ENCODE results near the gene RGL4.

Gene RGL4

DNA sequence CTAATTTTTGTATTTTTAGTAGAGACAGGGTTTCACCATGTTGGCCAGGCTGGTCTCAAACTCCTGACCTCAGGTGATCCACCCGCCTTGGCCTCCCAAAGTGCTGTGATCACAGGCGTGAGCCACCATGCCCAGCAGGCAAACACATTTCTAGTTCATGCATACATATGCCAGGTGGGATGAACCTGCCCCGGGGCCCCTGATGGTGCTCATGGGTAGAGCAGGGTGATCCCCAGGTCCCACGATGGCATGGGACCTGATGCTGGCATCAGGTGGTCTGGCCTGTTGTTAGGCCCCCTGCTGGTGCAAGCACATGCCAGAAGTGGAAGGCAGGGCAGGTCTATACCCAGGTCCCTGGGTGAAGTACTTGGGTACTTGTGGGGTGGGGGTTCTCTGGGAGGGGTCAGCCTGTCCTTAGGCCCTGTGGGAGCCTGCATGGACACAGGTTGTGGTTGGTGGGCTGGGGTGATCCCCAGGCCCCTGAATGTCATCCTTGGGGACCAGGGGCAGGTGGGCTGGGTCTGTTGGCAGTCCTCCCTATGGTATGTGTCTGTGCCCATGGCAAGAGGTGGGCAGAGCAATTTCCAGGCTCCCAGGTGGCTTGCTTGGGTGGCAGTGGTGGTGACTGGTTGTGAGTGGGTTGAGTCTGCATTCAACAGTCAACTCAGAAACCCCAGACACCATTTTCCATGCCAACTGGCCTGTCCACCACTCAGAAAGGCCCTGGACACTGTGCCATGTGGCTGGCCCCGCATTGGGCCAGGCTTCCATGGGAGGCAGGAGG, 9.6 kb upstream of the RGL4 start:
- no peak for DNase-seq

GRCh38 chr22:23682077-23682476, 8.7 kb upstream of the RGL4 start:
- no peak for DNase-seq

DNA sequence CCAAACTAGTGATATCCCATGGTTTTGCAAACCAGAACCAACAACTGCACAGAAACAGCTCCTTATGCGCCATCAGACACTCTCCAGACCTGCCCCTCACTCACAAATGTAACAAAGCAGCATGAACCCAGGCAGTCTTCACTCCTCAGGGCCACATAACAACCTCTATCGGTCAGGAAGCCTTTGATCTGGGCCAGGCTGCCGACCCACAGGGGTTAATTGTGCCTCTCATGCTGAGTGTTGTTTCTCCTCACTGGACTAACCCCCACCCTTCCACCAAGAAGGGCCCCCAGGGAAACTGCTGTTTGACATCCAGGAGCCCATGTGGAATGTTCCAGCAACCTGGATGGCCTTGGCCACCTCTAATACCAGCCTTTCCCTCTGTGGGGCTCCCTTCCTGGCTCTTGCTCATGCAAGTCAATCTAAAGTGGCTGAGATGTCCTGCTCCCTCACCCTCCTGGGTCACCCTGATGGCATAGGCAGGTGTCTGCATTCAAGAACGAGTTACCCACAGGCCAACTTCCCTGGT, 7.9 kb upstream of the RGL4 start:
- no peak for DNase-seq

DNA sequence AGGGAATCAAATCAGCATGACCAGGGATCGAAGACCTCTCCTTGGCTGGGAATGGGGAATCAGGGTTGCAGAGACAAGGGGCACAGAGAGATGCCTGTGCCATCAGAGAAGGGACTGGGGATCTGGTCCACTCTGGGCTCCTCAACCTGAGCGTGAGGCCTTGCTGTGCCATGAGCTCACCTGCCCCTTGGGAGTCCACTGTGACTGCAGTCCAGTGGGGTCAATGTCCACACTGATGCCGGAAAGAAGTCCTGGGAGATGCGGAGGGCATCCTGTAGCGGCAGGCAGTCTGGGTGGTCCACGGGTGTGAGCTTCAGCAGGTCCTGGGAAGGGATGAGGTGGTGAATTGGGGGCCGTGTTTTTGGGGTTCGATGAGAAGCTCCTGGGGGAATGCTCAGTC, 7.3 kb upstream of the RGL4 start:
- no peak for DNase-seq

DNA sequence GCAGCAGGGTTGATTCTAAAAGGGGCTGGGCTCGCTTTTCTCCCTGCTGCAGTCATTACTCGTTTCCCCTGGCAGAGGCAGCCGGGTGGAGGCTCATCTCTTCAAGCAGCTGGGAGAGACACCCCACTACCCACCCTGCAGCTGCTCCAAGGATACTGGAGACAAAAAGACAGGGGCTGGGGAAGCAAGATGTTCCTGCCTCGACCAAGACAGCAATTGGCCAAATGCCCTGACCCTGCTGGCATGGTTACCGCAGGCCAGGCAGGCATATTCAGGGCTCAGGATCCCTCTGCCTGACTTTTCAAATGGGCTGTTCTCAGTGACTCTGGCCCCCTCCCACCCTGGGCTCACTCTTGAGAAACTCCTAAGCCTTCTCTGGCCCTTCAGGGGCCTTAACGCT, 6.8 kb upstream of the RGL4 start:
- no peak for DNase-seq

GRCh38 chr22:23684561-23685031, 6.2 kb upstream of the RGL4 start:
- no peak for DNase-seq

DNA sequence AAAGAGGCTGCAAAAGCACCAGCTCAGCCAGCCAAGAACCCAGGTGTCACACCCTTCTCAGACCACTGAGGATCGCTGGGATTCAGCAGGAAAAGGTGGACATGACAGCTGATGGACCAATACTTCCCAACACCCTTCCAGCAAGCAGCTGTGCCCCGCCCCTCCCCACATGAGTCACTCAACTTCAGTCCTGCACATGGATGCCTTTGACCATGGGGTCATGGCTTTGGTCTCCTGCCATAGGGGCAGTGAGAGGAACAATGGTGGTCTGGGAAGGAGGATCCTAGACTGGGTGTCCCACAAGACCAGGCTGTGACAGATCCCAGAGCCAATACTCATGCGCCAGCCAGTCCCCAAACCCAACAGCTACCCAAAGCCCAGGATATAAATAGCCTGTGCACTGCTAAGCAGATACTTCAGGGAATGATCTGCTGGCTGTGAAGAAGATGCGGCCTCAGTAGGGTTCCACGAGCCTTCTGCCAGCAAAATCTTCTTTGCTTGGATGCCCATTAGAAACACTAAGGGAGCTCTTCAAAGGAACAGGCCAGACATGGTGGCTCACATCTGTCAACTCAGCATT, 5.5 kb upstream of the RGL4 start:
- DNase-seq = no peak

DNA sequence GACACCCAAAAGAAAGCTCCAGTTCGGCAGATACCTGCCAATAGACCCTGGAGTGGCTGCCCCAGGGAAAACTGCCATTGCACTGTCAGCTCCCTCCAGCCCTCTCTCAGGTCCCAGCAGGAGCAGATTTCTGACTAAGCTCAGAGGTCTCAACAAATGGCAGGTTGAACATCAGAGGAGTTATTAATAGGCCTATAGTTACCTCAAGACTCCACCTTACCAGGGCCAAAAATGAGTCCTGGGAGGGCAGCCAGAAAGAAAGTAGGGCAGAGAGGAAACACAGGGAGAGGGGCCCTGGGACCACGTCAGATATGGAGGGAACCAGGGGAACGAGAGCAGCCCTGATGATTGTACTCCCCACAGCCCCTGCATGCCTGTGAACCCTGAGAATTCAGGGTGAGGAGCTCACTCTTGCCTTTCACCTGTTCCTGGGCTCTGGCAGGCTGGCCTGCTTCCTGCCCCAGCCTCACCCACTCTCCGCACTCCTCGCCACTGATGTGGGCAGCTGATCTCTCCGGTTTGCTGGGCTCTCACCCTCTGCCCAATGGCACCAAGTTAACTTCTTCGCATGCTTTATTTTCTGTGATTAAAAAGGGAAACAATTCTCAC, 4.3 kb upstream of the RGL4 start:
- no peak for DNase-seq

DNA sequence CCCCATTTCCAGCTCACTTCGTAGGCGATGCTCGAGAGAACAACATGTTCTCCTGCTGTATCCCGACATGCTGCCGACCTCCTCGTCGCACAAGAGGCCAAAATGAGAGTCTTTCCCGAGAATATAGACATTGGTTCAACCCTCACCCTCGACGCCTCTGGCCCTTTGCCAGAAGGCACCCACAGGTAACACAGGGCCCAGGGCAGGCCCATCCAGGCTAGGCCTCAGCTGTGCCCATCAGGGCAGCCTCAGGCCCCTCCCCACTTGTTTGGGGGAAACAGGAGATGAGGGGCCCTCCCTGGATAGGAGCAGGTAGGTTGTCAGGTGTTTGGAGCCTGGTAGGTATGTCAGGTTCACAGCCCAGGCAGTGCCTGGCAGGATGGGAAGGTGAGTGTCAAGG, 2.7 kb upstream of the RGL4 start:
- DNase-seq = no peak

DNA sequence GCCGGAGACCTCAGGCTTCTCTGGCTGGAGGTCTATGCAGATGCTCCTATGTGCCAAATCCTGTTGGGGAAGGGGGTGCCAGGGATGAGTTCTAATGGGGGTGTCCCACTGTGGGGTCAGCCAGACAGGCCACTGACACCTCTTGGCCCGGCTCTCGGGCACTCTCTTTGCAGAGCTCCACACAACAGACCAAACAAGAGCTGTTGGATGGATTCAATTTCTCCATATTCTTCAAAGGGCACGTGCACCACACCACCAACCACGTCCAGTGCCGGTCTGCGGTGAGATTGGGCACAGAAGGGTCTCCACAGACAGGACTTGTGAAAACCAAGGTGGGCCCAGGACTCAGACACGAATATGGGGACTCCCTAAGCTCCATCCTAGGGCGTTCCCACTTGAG, 2.2 kb upstream of the RGL4 start:
- DNase-seq = no peak

- no peak for DNase-seq
These were observed 1.4 kb upstream of the RGL4 start for GRCh38 chr22:23689414-23689813.

- DNase-seq = no peak
These were observed 1.1 kb downstream of the RGL4 start for GRCh38 chr22:23691748-23692423.

- no peak for DNase-seq
These were observed 1.9 kb downstream of the RGL4 start for GRCh38 chr22:23692598-23693291.

DNA sequence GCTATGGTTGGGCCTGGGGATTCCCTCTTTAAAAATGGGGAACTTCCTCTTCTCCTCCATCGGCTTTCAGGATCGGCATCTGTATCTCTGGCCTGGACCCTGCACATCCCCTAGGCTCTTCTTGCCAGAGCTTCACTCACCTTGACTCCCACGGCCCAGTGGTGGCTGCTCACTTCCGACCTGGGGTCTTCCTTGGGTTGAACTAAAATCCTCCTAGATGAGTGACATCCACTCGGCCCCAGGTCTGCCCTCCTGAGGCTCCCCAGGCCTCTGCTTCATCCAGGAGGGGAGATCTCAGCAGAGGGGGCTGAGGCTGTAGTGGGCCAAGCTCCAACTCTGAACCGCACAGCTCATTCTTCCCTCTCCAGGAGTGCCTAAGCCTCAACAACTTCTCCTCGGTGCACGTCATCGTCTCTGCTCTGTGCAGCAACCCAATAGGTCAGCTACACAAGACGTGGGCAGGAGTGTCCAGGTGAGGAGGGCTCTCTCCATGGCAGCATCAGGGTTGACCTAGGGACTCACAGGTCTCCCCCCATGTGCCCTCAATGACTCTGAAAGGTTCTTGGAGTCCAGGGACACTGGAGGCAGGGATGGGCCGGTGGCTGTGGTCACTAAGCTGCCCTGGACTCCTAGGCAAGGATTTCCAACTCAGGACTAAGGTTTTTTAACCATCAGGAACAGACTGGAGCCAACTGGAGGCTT, 3.3 kb downstream of the RGL4 start:
- DNase-seq = no peak

GRCh38 chr22:23695141-23695540, 4.3 kb downstream of the RGL4 start:
- DNase-seq = no peak

DNA sequence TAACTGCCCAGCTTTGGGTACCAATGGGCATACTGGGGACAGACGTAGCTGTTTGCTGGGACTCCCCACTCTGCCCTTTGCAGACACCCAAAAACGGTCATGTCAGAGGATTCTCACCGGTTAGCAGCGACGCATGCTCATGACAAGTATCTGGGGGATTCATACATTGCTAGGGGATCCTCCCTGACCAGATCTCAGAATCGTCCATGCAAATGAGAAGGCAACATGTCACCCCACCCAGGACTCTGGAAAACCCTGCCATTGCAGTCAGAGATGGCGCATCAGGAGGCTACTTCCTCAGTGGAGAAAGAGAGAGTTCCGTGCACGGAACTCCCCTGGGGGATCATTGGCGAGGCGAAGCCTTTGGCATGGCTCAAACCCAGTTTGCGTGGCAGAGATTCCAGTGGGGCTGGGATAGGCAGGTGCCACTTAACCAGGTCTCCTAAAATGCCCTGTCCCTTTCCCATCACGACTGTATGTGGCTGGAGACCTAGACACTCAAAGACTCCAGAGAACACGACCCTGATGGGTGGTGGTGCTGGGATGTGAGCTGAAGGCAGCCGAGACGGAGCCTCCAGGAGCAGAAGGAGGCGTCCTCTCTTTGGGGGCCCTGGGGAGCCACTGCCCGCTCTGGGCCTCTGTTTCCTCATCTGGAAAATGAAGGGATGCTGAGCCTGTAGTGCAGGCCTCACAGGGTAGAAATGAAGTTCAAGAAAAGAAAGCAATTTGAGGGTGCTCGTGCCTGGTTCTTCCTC, 4.9 kb downstream of the RGL4 start:
- DNase-seq = no peak

- no peak for DNase-seq
These were observed 5.6 kb downstream of the RGL4 start for GRCh38 chr22:23696326-23696851.

DNA sequence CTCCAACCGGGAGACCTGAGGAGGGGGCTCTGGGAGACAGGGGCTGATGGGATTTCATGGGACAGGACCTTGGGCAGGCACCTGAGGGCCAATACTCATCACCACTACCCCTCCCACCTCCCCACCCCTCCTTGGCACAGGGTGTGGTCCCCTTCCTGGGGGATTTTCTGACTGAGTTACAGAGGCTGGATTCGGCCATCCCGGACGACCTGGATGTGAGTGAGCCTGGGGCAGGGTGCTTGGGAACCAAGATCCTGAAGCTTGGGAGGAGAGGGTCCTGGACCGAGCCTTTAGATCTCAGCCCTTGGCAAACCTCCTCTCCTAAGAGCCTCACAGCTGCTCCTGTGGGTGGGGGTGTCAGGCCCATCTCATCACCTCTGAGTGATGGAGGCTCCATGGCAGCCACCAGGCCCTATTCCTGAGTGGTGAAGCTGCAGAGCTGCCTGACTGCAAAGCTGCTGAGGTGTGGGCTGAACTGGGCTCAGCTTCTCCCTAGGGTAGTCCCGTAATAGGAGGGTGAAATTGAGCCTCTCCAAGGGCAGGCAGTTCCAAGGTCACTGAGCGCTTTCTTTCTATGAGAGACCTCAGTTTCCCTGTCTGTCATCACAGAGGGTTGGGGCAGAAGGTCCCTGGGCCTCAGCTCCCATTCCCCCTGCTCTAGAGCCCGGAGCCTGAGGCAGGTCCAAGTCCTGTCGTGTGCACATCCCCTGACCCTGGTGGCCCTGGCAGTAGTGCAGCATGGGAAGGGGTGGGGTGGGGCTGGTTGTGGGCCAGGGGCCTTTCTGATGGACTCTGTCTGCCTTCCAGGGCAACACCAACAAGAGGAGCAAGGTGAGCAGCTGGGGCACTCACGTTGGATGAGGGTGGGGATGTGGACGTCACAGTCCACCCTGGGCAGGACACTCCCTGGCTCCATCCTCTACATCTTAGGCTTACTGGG, 6.5 kb downstream of the RGL4 start:
- DNase-seq = no peak

DNA sequence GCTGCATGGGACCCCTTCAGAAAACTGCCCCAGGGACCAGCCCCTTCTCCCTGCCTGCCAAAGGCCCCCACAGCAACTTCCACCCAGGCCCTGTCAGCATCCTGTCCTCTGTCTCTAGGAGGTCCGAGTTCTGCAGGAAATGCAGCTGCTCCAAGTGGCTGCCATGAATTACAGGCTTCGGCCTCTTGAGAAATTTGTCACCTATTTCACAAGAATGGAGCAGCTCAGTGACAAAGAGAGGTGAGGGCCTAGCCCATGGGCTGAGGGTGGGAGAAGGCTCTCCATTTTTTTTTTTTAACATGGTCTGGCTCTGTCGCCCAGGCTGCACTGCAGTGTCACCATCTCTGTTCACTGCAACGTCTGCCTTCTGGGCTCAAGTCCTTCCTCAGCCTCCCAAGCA, 7.3 kb downstream of the RGL4 start:
- DNase-seq = no peak

DNA sequence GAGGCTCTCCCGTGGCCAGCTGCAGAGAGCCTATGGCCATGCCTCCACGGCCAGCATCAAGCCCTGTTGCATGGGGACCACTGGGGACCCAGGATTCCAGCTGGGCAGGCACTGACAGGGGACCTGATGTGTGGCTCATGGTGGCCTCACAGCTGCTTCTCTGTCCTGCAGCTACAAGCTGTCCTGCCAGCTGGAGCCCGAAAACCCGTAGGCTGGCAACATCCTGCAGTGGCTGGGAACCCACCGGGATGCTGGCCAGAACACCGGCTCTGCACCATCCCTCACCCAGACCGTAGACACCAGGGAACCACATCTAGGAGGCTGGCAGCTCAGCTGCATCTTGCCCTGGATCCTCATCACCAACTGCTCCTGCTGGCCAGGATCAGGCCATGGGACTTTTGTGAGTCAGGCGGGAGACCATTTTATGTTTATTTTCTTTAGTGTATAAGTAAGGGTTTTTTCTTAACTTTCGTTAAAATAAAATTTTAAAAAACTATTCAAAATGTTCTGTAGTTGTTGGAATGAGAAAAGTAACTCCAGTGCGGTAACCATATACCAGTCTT, 7.9 kb downstream of the RGL4 start:
- no peak for DNase-seq
